Mucosa of descending colon (tissue), 3 donors: ENCODE measurements around the gene NPHP1. TPM values are rescaled to one million over a fixed set of nuclear protein-coding genes. Genes with fewer than 3 reads are reported as not detected.
"Not testable (repeated sequence)": the region's sequence is repeated elsewhere in the genome, so short reads cannot be mapped to it uniquely, and the experiment has no call there.

ENCODE experiments used
- ATAC-seq: fragments of 200-7000 bp; cut with Tn5 transposase; one replicate; pipeline ENCODE4 v1.9.1; 2020; ENCODE audit warnings: mild to moderate bottlenecking, moderate library complexity
- DNase-seq, 3 donors: peaks; one replicate each; pipeline ENCODE4 v3.0.0-alpha.2; 2020
- H3K36me3 ChIP-seq: fragments of 200-600 bp; one replicate; pipeline ENCODE4 v1.8.0; 2021; ENCODE audit warnings: low read depth, mild to moderate bottlenecking
- H3K4me1 ChIP-seq: fragments of 200-600 bp; one replicate; pipeline ENCODE4 v1.8.0; 2021; ENCODE audit warnings: low read depth, mild to moderate bottlenecking
- H3K4me3 ChIP-seq: fragments of 200-600 bp; one replicate; pipeline ENCODE4 v1.8.0; 2021; ENCODE audit warnings: mild to moderate bottlenecking
- H3K9me3 ChIP-seq: fragments of 200-600 bp; one replicate; pipeline ENCODE4 v1.8.0; 2021; ENCODE audit warnings: mild to moderate bottlenecking
- intact Hi-C, 2 donors: fragments of 100-400 bp; cut with DNase I in 1 of 2; cut with micrococcal nuclease in 1 of 2; formaldehyde crosslinking; loops; one replicate each; pipeline versions ENCODE4 v1.11.0 to v1.11.1; 2022; cut with DNase I, micrococcal nuclease
- total RNA-seq, 3 donors: library from RNA; stranded (reverse); fragmentation: NEBNext Ultra II Directional in 2 of 3; extraction: Animal tissue kit (Norgen Biotek cat#: 25700) in 2 of 3; gene quantifications; one replicate each; pipeline versions ENCODE4 v1.2.1 to v1.2.4, GENCODE V29; 2021 to 2023
- TF ChIP-seq, protein P1 (sequence below): fragments of 200-600 bp; IDR thresholded peaks from one replicate; pipeline ENCODE4 v1.8.0; 2022; ENCODE audit warnings: antibody characterized with exemption, mild to moderate bottlenecking
- donor health status: DM: no; HTN: no; CAD: no; lungs with moderate emphysema.
- donor health status: DM: no; HTN: no; CAD: no.
- donor health status: DM: no; HTN: yes; CAD: no.

Gene NPHP1
- total RNA-seq, 3 donors from 2014 or later = 1.1 to 6.4 (median 1.5) TPM

DNA sequence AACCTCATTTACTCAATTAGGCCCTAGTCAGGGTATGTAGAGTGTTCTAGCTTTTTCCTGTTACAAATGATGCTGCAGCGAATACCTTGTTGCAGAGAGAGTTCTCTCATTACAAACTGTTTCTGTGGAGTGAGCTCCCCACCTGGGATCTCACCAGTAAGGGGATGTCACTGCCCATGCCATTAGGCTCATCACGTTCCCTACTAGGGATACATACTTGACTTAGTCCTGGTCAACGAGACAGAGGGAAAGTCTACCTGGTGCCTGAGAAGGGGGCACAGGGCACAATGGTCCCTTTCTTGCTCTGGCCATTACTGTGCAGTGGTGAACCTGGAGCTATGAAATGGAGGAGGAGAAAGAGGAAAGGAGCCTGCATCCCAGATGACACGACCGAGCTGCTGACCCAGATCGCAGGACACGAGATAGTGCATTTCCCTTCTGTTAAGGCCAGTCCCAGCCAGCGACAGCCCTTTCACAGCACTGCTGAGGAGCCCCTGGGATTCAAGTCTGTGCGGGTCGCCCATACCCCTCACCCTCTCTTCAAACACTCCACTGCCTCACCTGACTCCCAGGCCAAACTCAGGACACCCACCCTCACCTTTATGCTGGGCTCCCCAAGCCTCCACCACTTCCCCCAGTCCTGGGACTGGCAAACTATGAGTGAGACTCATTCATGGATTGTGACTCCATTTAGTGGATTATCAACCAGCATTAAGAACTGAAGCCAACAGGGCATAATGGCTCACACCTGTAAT lies 105.2 kb downstream of the NPHP1 start:
- peaks cover 28% of the 10 kb centered on the region for H3K4me1 ChIP-seq
- ATAC-seq (no peak), DNase-seq (no peak)
- intact Hi-C loops = no loop called here
- no peaks in the 10 kb centered on the region for H3K9me3 ChIP-seq
- no peaks in the 10 kb centered on the region for H3K36me3 ChIP-seq
- TF ChIP-seq, protein P1, sequence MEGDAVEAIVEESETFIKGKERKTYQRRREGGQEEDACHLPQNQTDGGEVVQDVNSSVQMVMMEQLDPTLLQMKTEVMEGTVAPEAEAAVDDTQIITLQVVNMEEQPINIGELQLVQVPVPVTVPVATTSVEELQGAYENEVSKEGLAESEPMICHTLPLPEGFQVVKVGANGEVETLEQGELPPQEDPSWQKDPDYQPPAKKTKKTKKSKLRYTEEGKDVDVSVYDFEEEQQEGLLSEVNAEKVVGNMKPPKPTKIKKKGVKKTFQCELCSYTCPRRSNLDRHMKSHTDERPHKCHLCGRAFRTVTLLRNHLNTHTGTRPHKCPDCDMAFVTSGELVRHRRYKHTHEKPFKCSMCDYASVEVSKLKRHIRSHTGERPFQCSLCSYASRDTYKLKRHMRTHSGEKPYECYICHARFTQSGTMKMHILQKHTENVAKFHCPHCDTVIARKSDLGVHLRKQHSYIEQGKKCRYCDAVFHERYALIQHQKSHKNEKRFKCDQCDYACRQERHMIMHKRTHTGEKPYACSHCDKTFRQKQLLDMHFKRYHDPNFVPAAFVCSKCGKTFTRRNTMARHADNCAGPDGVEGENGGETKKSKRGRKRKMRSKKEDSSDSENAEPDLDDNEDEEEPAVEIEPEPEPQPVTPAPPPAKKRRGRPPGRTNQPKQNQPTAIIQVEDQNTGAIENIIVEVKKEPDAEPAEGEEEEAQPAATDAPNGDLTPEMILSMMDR = no peak
- H3K4me3 ChIP-seq = no peak overlapping the region

DNA sequence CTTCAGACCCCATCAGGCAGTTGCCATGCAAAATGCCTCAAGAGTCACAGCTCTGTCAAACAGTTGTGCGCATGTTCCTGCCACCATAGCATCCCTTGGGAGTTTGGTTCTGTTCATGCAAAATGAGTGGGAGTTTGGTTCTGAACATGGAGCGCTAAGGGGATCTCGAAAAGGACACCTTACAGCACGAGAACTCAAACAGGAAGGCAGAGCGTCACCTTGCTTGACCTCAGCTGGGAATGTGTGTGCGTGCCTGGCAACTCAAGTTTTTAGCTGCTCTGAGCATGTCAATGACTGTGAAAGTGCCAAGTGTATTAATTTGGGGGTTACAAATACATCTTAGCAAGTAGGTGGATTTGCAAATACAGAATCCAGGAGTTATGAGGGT lies 105.8 kb downstream of the NPHP1 start:
- H3K4me1 ChIP-seq = peaks cover 21% of the 10 kb centered on the region
- TF ChIP-seq, protein P1 = no peak
- no peak overlapping the region for H3K4me3 ChIP-seq
- ATAC-seq (no peak), DNase-seq (no peak)
- no peaks in the 10 kb centered on the region for H3K9me3 ChIP-seq
- no peaks in the 10 kb centered on the region for H3K36me3 ChIP-seq
- intact Hi-C loops = no loop called here

DNA sequence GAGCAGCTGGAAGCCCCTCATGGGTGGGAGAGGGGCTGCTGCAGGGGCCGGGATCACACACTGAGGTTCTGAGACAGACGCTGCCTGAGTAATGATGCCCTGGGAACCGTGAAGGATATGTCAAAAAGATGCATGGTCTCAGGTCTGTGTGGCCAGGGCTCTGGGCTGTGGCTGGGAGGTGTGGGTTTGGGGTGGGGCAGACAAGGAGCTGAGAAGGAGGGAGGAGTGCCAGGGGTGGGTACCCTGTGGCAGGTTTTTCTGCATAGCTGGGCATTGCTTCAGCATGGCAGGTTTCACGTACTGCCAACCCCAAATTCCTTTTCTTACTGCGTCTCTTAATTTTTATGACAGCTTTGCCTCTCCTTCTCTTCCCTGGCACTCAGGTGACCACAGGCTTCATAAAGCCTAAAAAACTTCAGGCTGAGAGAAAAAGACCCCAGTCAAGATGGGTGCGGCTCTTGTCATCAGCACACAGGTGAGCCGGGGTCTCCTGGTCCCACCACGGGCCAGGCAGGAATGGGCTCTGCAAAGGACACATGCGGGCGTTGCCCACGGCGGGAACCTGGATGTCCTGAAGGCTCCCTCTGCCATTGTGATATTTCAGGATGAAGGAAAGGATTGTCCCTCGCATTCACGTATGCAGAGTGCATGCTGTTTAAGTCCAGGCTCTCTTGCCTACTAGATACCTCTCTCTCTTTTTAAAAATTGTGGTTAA lies 107.2 kb downstream of the NPHP1 start:
- no peaks in the 10 kb centered on the region for H3K36me3 ChIP-seq

DNA sequence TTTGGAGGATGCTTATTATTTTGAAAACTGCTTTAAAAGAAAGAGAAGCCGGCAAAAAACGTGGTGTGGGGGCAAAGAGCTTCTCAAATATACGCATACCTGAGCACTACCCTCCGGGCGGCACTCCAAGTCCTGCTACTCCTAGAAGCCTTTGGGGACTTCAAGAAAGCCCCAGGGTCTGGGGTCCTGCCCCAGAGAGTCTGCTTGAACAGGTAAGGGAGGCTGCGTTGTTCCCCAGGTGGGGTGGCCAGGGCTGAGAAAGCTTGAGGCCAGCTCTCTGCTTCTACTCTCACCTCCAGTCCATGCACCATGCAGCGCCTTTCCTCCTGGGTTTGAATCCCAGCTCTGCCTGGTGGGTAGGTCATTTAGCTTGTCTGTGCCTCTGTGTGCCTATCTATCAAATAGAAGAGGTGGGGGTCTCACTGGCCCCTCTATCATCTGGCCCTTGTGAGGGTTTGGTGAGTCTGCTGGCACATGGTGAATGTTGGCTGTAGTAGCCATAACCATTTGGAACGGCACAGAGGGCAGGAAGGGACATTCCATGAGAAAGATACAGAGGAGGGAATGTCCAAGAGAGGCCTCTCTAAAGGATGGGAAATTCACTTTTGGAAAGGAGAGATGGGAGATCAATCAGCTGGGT lies 108.7 kb downstream of the NPHP1 start:
- no peaks in the 10 kb centered on the region for H3K36me3 ChIP-seq
- DNase-seq = no peak

More for the DNA sequence above, 107.2 kb downstream of the NPHP1 start:
- H3K4me1 ChIP-seq = peaks cover 18% of the 10 kb centered on the region
- H3K9me3 ChIP-seq = no peaks in the 10 kb centered on the region
- no peak for ATAC-seq
- DNase-seq = peak; percentile 52 to 59 (median 58)
- intact Hi-C loops = no loop called here
- no peak overlapping the region for H3K4me3 ChIP-seq
- TF ChIP-seq, protein P1 = no peak

DNA sequence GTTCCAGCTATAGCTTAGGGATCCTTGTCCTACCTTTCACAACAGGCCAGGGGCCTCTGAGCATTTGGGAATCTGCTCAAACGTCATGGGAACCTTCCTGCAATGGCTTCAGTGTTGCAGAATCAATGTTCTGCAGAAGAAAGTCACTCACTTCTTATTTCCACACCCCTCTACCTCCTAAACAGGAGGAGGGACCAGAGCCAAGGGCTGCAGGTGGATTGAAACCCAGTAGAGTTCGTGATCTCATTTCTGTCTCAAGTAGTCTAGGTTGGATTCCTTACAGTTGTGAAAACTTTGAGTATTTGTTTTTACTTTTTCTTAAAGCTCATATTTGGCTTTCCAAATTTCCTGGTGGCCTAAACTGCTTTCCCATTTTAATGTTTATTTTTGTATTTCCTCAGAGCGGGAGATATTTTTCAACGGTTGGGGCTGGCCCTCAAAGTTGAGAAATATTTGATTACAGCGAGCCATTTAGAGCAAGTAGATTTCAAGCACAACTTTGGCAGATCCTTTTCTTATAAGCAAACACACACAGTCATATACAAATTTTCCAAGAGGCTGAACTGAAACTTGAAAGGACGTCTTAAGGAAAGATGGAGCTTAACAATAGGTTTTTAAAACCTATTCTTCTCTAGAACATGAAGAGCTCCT lies 109.8 kb downstream of the NPHP1 start:
- H3K36me3 ChIP-seq, H3K4me1 ChIP-seq, H3K4me3 ChIP-seq, ATAC-seq, intact Hi-C loops, H3K9me3 ChIP-seq, DNase-seq: not testable (repeated sequence)

More for the DNA sequence above, 108.7 kb downstream of the NPHP1 start:
- H3K9me3 ChIP-seq = no peaks in the 10 kb centered on the region
- TF ChIP-seq, protein P1 = no peak
- no peak for ATAC-seq
- H3K4me3 ChIP-seq = no peak overlapping the region
- intact Hi-C loops = no loop called here
- peaks cover 6% of the 10 kb centered on the region for H3K4me1 ChIP-seq

DNA sequence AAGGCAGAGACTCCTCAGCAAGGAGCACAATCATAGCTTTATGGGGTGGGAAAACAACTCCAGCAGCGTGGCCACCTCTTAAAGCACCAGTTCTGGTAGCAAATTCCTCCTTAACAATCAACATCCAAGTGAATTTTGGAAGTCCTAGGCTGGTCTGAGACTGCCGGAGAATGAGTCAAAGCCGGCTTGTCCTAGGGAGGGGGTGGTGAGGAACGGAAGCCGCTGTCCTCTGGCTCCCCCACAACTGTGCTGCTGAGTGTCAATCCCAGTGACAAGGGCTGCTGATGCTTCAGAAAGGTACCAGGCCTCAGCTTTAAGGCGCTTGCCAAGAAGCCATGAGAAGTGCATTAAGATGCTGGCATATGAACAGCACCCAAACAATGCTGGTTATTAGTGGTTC lies 110.9 kb downstream of the NPHP1 start:
- intact Hi-C loops, H3K4me1 ChIP-seq, ATAC-seq, DNase-seq, H3K4me3 ChIP-seq, H3K9me3 ChIP-seq, H3K36me3 ChIP-seq: not testable (repeated sequence)

DNA sequence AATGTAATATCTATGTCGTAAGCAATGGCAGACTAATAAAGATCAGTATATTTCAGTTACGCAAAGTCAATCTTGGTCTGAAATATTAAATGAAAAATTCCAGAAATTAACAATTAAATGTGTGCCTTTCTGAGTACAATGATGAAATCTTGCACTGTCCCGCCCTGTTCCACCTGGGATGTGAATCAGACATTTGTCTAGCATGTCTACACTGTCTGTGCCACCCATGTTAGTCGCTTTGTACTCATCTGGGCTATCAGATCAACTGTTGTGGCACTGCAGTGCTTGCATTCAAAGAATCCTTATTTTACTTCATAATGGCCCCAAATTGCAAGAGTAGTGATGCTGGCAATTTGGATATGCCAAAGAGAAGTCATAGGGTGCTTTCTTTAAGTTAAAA lies 114.6 kb downstream of the NPHP1 start:
- DNase-seq, ATAC-seq, H3K36me3 ChIP-seq, H3K9me3 ChIP-seq, H3K4me3 ChIP-seq, H3K4me1 ChIP-seq, intact Hi-C loops: not testable (repeated sequence)

DNA sequence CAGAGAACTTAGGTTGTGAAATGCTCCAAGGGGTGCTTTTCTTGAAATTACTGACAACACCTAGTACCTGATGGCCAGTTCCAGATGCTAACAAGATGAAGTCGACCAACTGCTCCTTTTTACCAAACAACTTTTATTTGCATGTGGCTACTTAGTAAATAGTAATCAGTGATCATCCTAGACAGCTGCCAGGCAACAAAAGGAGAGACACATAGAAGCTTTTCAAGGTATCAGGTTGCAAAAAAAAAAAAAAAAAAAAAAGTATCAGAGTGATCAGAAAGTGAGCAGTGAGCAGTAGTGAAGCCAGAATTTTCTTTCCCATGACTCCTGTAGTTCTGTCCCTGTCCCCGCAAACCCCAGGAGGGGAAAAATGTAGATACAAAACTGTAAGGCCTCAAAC lies 121.1 kb downstream of the NPHP1 start:
- H3K4me1 ChIP-seq, H3K9me3 ChIP-seq, ATAC-seq, H3K4me3 ChIP-seq, DNase-seq, intact Hi-C loops, H3K36me3 ChIP-seq: not testable (repeated sequence)

DNA sequence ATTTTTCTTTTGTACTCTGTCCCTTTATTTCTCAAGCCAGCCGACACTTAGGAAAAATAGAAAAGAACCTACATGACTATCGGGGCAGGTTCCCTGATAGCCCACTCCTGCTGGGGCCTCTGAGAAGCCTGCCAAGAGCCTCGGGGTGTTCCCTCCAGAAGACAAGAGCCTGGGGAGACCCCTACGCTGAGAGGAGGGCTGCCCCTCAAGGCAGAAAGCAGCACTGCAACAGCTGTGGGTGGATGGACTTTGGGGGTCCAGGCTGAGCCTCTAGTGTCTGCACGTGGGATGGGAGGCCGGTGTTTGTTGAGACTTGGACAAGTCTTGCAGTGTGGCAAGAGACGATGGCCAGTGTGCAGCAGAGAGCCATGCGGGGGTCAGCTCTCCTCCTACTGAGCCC lies 121.7 kb downstream of the NPHP1 start:
- H3K4me3 ChIP-seq, DNase-seq, ATAC-seq, H3K36me3 ChIP-seq, H3K4me1 ChIP-seq, intact Hi-C loops, H3K9me3 ChIP-seq: not testable (repeated sequence)
